IMR-90 (cell line): ENCODE data around the gene EMID1. TPM values are rescaled to one million over a fixed set of nuclear protein-coding genes. Genes with fewer than 3 reads are reported as not detected.
"Not testable (repeated sequence)": the region's sequence is repeated elsewhere in the genome, so short reads cannot be mapped to it uniquely, and the experiment has no call there.

Experiments
- ATAC-seq: fragments of 200-7000 bp; cut with Tn5 transposase; 2 replicates; pipeline ENCODE4 v1.9.1; 2020; ENCODE audit warnings: low read depth, mild to moderate bottlenecking, moderate library complexity
- BruUV-seq: library from RNA; stranded (reverse); fragments of 400-500 nt; replicated peaks from 2 replicates; lab custom pipeline; 2021; lab: Mats Ljungman, UMichigan
- CTCF ChIA-PET: fragments of 300-600 bp; formaldehyde crosslinking; extraction: SDS; loops from one replicate; lab custom pipeline; 2021; ENCODE audit warnings: antibody characterized with exemption; lab: Yijun Ruan, JAX
- POLR2A ChIA-PET: fragments of 300-600 bp; sonication (Branson Sonifier 250); formaldehyde crosslinking; loops from one replicate; lab custom pipeline; 2022; ENCODE audit warnings: antibody characterized with exemption; ENCODE audit not compliant: unreplicated experiment; lab: Charles Lee
- DNase-seq: peaks from one replicate; pipeline ENCODE4 v3.0.0; 2013
- H2AFZ ChIP-seq: replicated peaks from 2 replicates; pipeline ENCODE3; 2013; ENCODE audit warnings: low read length, mild to moderate bottlenecking; ENCODE audit not compliant: poor library complexity
- H2AK5ac ChIP-seq: 2 replicates; pipeline ENCODE4 v1.6.1; 2013; ENCODE audit warnings: low read depth, low read length, inconsistent platforms
- H2AK9ac ChIP-seq: replicated peaks from 2 replicates; pipeline ENCODE3; 2013; ENCODE audit warnings: mild to moderate bottlenecking, low read depth, low read length, moderate library complexity; ENCODE audit not compliant: poor library complexity
- H2BK120ac ChIP-seq: 2 replicates; pipeline ENCODE4 v1.6.1; 2013; ENCODE audit warnings: low read depth, low read length, inconsistent platforms
- H2BK15ac ChIP-seq: 3 replicates; pipeline ENCODE4 v1.6.1; 2013; ENCODE audit warnings: low read depth, low read length, inconsistent platforms
- H2BK20ac ChIP-seq: 2 replicates; pipeline ENCODE4 v1.6.1; 2013; ENCODE audit warnings: low read depth, mild to moderate bottlenecking, inconsistent platforms, low read length, moderate library complexity
- H2BK5ac ChIP-seq: 2 replicates; pipeline ENCODE4 v1.6.1; 2013; ENCODE audit warnings: mild to moderate bottlenecking, low read depth, low read length, inconsistent platforms; ENCODE audit not compliant: poor library complexity, severe bottlenecking
- H3K14ac ChIP-seq: replicated peaks from 2 replicates; pipeline ENCODE4 v1.6.1; 2013; ENCODE audit warnings: low read depth, low read length, inconsistent platforms
- H3K18ac ChIP-seq: 2 replicates; pipeline ENCODE4 v1.6.1; 2013; ENCODE audit warnings: low read depth, low read length, control low read depth
- H3K23ac ChIP-seq: 2 replicates; pipeline ENCODE4 v1.6.1; 2013; ENCODE audit warnings: low read depth, low read length, inconsistent platforms
- H3K27ac ChIP-seq: 2 replicates; pipeline ENCODE4 v1.5.1; 2013; ENCODE audit warnings: mild to moderate bottlenecking, control low read depth, low read length; ENCODE audit not compliant: insufficient read depth
- H3K27me3 ChIP-seq: 2 replicates; pipeline ENCODE4 v1.6.1; 2013; ENCODE audit warnings: low read length; ENCODE audit not compliant: control insufficient read depth, insufficient read depth
- H3K36me3 ChIP-seq: 2 replicates; pipeline ENCODE4 v1.6.1; 2013; ENCODE audit warnings: low read length, mixed read lengths; ENCODE audit not compliant: control insufficient read depth, insufficient read depth
- H3K4ac ChIP-seq: 2 replicates; pipeline ENCODE4 v1.6.1; 2013; ENCODE audit warnings: low read depth, low read length, inconsistent platforms
- H3K4me1 ChIP-seq: 2 replicates; pipeline ENCODE4 v1.6.1; 2013; ENCODE audit warnings: low read length, mixed read lengths; ENCODE audit not compliant: control insufficient read depth, insufficient read depth
- H3K4me2 ChIP-seq: 2 replicates; pipeline ENCODE4 v1.6.1; 2013; ENCODE audit warnings: low read depth, mild to moderate bottlenecking, control low read depth, low read length, moderate library complexity
- H3K4me3 ChIP-seq: 2 replicates; pipeline ENCODE4 v1.5.1; 2013; ENCODE audit warnings: low read depth, mild to moderate bottlenecking, control low read depth, low read length, moderate library complexity; ENCODE audit not compliant: insufficient read depth
- H3K56ac ChIP-seq: 2 replicates; pipeline ENCODE4 v1.6.1; 2013; ENCODE audit warnings: low read length, inconsistent platforms; ENCODE audit not compliant: insufficient read depth; ENCODE audit errors: extremely low read depth
- H3K79me1 ChIP-seq, 2 experiments: 2 replicates each; pipeline ENCODE4 v1.6.1; 2013; ENCODE audit warnings: low read length in 2 of 2, inconsistent platforms in 1 of 2, low read depth in 1 of 2
- H3K9ac ChIP-seq: 2 replicates; pipeline ENCODE4 v1.6.1; 2013; ENCODE audit warnings: low read depth, low read length, control low read depth
- H3K9me1 ChIP-seq: 2 replicates; pipeline ENCODE4 v1.6.1; 2013; ENCODE audit warnings: low read length, inconsistent platforms; ENCODE audit not compliant: insufficient read depth
- H3K9me3 ChIP-seq: 2 replicates; pipeline ENCODE4 v1.6.1; 2013; ENCODE audit warnings: low read length; ENCODE audit not compliant: control insufficient read depth, insufficient read depth
- H4K20me1 ChIP-seq: 2 replicates; pipeline ENCODE4 v1.6.1; 2013; ENCODE audit warnings: low read length, inconsistent platforms; ENCODE audit not compliant: insufficient read depth
- H4K5ac ChIP-seq: 2 replicates; pipeline ENCODE4 v1.6.1; 2013; ENCODE audit warnings: mild to moderate bottlenecking, low read depth, low read length, control low read depth
- H4K8ac ChIP-seq, 2 experiments: 2 replicates each; pipeline ENCODE4 v1.6.1; 2013; ENCODE audit warnings: low read depth in 2 of 2, low read length in 2 of 2, control low read depth in 1 of 2, inconsistent platforms in 1 of 2
- H4K91ac ChIP-seq: 2 replicates; pipeline ENCODE4 v1.6.1; 2013; ENCODE audit warnings: low read depth, low read length, inconsistent platforms; ENCODE audit not compliant: insufficient read depth
- ELK1 ChIP-seq: fragments of 150-350 bp; IDR thresholded peaks from 2 replicates; pipeline ENCODE4 v1.6.1; 2016; ENCODE audit warnings: low read depth, mild to moderate bottlenecking, low read length, moderate library complexity, borderline replicate concordance
- WGBS, 2 experiments: methylation state at CpG; one replicate each; pipeline versions ENCODE4 v1.1.5 to v1.1.7; 2013; ENCODE audit warnings: missing lambda C conversion rate in 2 of 2; ENCODE audit not compliant: insufficient read length in 1 of 2; ENCODE audit errors: extremely low coverage in 2 of 2; 5-methylcytosine and 5-hydroxymethylcytosine counted together
- dilution Hi-C: fragments of 300-500 bp; cut with HindIII; formaldehyde crosslinking; loops from one replicate; pipeline ENCODE4 v1.14.3; 2018; ENCODE audit warnings: low sequenced_read_pairs; ENCODE audit not compliant: unreplicated experiment
- in situ Hi-C: fragments of 300-500 bp; cut with MboI; formaldehyde crosslinking; loops from 3 replicates; pipeline ENCODE4 v1.14.3; 2019; ENCODE audit warnings: low sequenced_read_pairs, inconsistent platforms, mixed read lengths
- intact Hi-C: fragments of 100-400 bp; cut with micrococcal nuclease; formaldehyde crosslinking; loops from 2 replicates; pipeline ENCODE4 v1.10.0; 2022
- polyA plus RNA-seq, 3 experiments: library from polyadenylated mRNA; depleted of rRNA; stranded (reverse); fragments of >200 nt; gene quantifications; 2 replicates each; pipeline ENCODE4 v1.2.3, GENCODE V29; 2012; ENCODE audit warnings: low replicate concordance in 1 of 3
- total RNA-seq: library from RNA; depleted of rRNA; stranded (reverse); fragments of >200 nt; gene quantifications from 2 replicates; pipeline ENCODE4 v1.2.3, GENCODE V29; 2012

Gene EMID1
- total and polyA plus RNA-seq, 2 of the 4 experiments (the other 2 are of a cell fraction) = 0.54 to 1.3 TPM

- TF ChIP-seq ELK1 = no peak
Measured at GRCh38 chr22:29245626-29246385, 40.1 kb downstream of the EMID1 start (continued).

GRCh38 chr22:29247891-29248290, 42.2 kb downstream of the EMID1 start:
- BruUV-seq, H3K4me3 ChIP-seq, H3K27me3 ChIP-seq, H3K79me1 ChIP-seq, H3K56ac ChIP-seq, H2BK120ac ChIP-seq, H3K27ac ChIP-seq, H3K9ac ChIP-seq, POLR2A ChIA-PET, H2BK5ac ChIP-seq, H2BK15ac ChIP-seq, H3K23ac ChIP-seq, H2BK20ac ChIP-seq, H3K4me1 ChIP-seq, DNase-seq, H4K5ac ChIP-seq, H4K91ac ChIP-seq, H3K9me1 ChIP-seq, ATAC-seq, H3K9me3 ChIP-seq, H3K4me2 ChIP-seq, H2AK5ac ChIP-seq, H3K18ac ChIP-seq, H4K8ac ChIP-seq, intact Hi-C loops, H3K14ac ChIP-seq, H2AFZ ChIP-seq, dilution Hi-C loops, H3K36me3 ChIP-seq, H3K4ac ChIP-seq, H2AK9ac ChIP-seq, H4K20me1 ChIP-seq: not testable (repeated sequence)
- in situ Hi-C loops = loop anchor here (5.0 to 25.0 kb wide), 3 partner anchors 203 to 636 kb away; no protein-coding TSS in a partner anchor
- 95% methylated on average over 6 of the region's 10 CpGs; no CpG with 5 or more reads in 1 of the 2 experiments for WGBS, 2 experiments
- CTCF ChIA-PET = interaction anchor here (1.9 kb wide), 1 partner anchor 44 kb away, joined by 7 read pairs; no protein-coding TSS in a partner anchor
